Ectodermal cell (in vitro differentiated cells): Measurements from ENCODE around the gene CSRNP3.

Experiments
- H3K27ac ChIP-seq: 2 replicates; pipeline ENCODE4 v1.7.0; 2013; ENCODE audit warnings: mild to moderate bottlenecking, low read depth, low read length; ENCODE audit not compliant: insufficient read depth, poor library complexity, severe bottlenecking
- H3K27me3 ChIP-seq: 2 replicates; pipeline ENCODE4 v1.7.0; 2013; ENCODE audit warnings: mild to moderate bottlenecking, low read length; ENCODE audit not compliant: insufficient read depth, control insufficient read depth, poor library complexity, severe bottlenecking
- H3K36me3 ChIP-seq: one replicate; pipeline ENCODE4 v1.7.0; 2013; ENCODE audit warnings: low read length; ENCODE audit not compliant: control insufficient read depth, insufficient read depth
- H3K4me1 ChIP-seq: one replicate; pipeline ENCODE4 v1.7.0; 2013; ENCODE audit warnings: low read length; ENCODE audit not compliant: control insufficient read depth, insufficient read depth
- H3K4me3 ChIP-seq: 2 replicates; pipeline ENCODE4 v1.7.0; 2013; ENCODE audit warnings: low read depth, low read length, control low read depth; ENCODE audit not compliant: insufficient read depth
- H3K9me3 ChIP-seq: 2 replicates; pipeline ENCODE4 v1.7.0; 2013; ENCODE audit warnings: mild to moderate bottlenecking, low read length, moderate library complexity; ENCODE audit not compliant: control insufficient read depth
- WGBS, 2 experiments: methylation state at CpG; one replicate each; pipeline ENCODE4 v1.1.7; 2013; ENCODE audit warnings: missing lambda C conversion rate in 2 of 2; 5-methylcytosine and 5-hydroxymethylcytosine counted together

CSRNP3 gene

GRCh38 chr2:165691615-165692014, 222.1 kb downstream of the CSRNP3 start:
- Histone ChIP-seq H3K4me3 (no peak overlapping the region), H3K4me1 (peaks cover 39% of the 10 kb centered on the region), H3K36me3 (no peaks in the 10 kb centered on the region), H3K9me3 (no peaks in the 10 kb centered on the region), H3K27me3 (no peaks in the 10 kb centered on the region), H3K27ac (peak overlapping the region; percentile 9)
- WGBS, 2 experiments, result 27 to 31% methylated on average over 7 of the region's 7 CpGs

GRCh38 chr2:165692906-165693305, 223.4 kb downstream of the CSRNP3 start:
- Histone ChIP-seq H3K36me3 (no peaks in the 10 kb centered on the region), H3K9me3 (no peaks in the 10 kb centered on the region), H3K4me3 (no peak overlapping the region), H3K4me1 (peaks cover 28% of the 10 kb centered on the region), H3K27ac (no peak overlapping the region), H3K27me3 (no peaks in the 10 kb centered on the region)
- WGBS, 2 experiments, result 92 to 97% methylated on average over 2 of the region's 3 CpGs

- Histone ChIP-seq H3K36me3 (no peaks in the 10 kb centered on the region), H3K27ac (no peak overlapping the region), H3K9me3 (no peaks in the 10 kb centered on the region), H3K27me3 (no peaks in the 10 kb centered on the region), H3K4me3 (no peak overlapping the region), H3K4me1 (peaks cover 29% of the 10 kb centered on the region)
- WGBS, 2 experiments, result 91 to 96% methylated on average over 1 of the region's 1 CpG
Observed at GRCh38 chr2:165693838-165694237, 224.3 kb downstream of the CSRNP3 start.

- no peak overlapping the region for H3K4me3 ChIP-seq
- peaks cover 20% of the 10 kb centered on the region for H3K4me1 ChIP-seq
- no peaks in the 10 kb centered on the region for H3K9me3 ChIP-seq
- peak overlapping the region; percentile 55 for H3K27ac ChIP-seq
- WGBS, 2 experiments, result 70 to 78% methylated on average over 4 of the region's 4 CpGs
- no peaks in the 10 kb centered on the region for H3K36me3 ChIP-seq
- H3K27me3 ChIP-seq, result no peaks in the 10 kb centered on the region
Observed at GRCh38 chr2:165697748-165698443, 228.4 kb downstream of the CSRNP3 start.

- Histone ChIP-seq H3K4me1 (peaks cover 20% of the 10 kb centered on the region), H3K36me3 (no peaks in the 10 kb centered on the region), H3K27ac (peak overlapping the region; percentile 55), H3K9me3 (no peaks in the 10 kb centered on the region), H3K27me3 (no peaks in the 10 kb centered on the region), H3K4me3 (no peak overlapping the region)
- 7 to 9% methylated on average over 3 of the region's 4 CpGs for WGBS, 2 experiments
Observed at GRCh38 chr2:165698444-165698884, 229.0 kb downstream of the CSRNP3 start.

- Histone ChIP-seq H3K4me3 (no peak overlapping the region), H3K36me3 (no peaks in the 10 kb centered on the region), H3K27me3 (no peaks in the 10 kb centered on the region), H3K27ac (peak overlapping the region; percentile 55), H3K4me1 (peaks cover 20% of the 10 kb centered on the region), H3K9me3 (no peaks in the 10 kb centered on the region)
- WGBS, 2 experiments, result 96 to 97% methylated on average over 2 of the region's 2 CpGs
Observed at GRCh38 chr2:165699946-165700345, 230.4 kb downstream of the CSRNP3 start.

- H3K36me3 ChIP-seq, result no peaks in the 10 kb centered on the region
- 36 to 43% methylated on average over 5 of the region's 5 CpGs for WGBS, 2 experiments
- H3K27me3 ChIP-seq, result no peaks in the 10 kb centered on the region
- peak overlapping the region; percentile 55 for H3K27ac ChIP-seq
- H3K4me3 ChIP-seq, result no peak overlapping the region
- peaks cover 20% of the 10 kb centered on the region for H3K4me1 ChIP-seq
- H3K9me3 ChIP-seq, result no peaks in the 10 kb centered on the region
Observed at GRCh38 chr2:165700531-165700930, 231.0 kb downstream of the CSRNP3 start.

GRCh38 chr2:165701147-165701546, 231.6 kb downstream of the CSRNP3 start:
- H3K36me3 ChIP-seq, result no peaks in the 10 kb centered on the region
- 84 to 90% methylated on average over 6 of the region's 6 CpGs for WGBS, 2 experiments
- no peaks in the 10 kb centered on the region for H3K27me3 ChIP-seq
- H3K4me1 ChIP-seq, result peaks cover 20% of the 10 kb centered on the region
- H3K9me3 ChIP-seq, result no peaks in the 10 kb centered on the region
- H3K27ac ChIP-seq, result peak overlapping the region; percentile 55
- H3K4me3 ChIP-seq, result no peak overlapping the region

GRCh38 chr2:165706960-165707487, 237.5 kb downstream of the CSRNP3 start:
- WGBS, 2 experiments, result 81 to 83% methylated on average over 3 of the region's 3 CpGs

GRCh38 chr2:165716091-165716490, 246.6 kb downstream of the CSRNP3 start:
- 100% methylated on average over 1 of the region's 1 CpG; no CpG with 5 or more reads in 1 of the 2 experiments for WGBS, 2 experiments
- no peaks in the 10 kb centered on the region for H3K4me1 ChIP-seq
- no peaks in the 10 kb centered on the region for H3K36me3 ChIP-seq
- no peak overlapping the region for H3K4me3 ChIP-seq
- H3K27me3 ChIP-seq, result no peaks in the 10 kb centered on the region
- no peaks in the 10 kb centered on the region for H3K9me3 ChIP-seq
- H3K27ac ChIP-seq, result no peak overlapping the region

More at GRCh38 chr2:165706960-165707487, 237.5 kb downstream of the CSRNP3 start:
- H3K36me3 ChIP-seq, result no peaks in the 10 kb centered on the region
- no peaks in the 10 kb centered on the region for H3K27me3 ChIP-seq
- no peaks in the 10 kb centered on the region for H3K9me3 ChIP-seq
- H3K4me1 ChIP-seq, result no peaks in the 10 kb centered on the region
- no peak overlapping the region for H3K27ac ChIP-seq
- no peak overlapping the region for H3K4me3 ChIP-seq
